Nephron progenitor cell (in vitro differentiated cells): ENCODE results near the gene ZNF836.
"Not testable (repeated sequence)": the region's sequence is repeated elsewhere in the genome, so short reads cannot be mapped to it uniquely, and the experiment has no call there.

Experiments used
- DNase-seq: peaks from one replicate; pipeline ENCODE4 v3.0.0; 2021
- H3K27ac Mint-ChIP-seq: 2 replicates; pipeline ENCODE4 v1.8.0; 2021; ENCODE audit warnings: mild to moderate bottlenecking, moderate library complexity, mixed read lengths
- H3K27me3 Mint-ChIP-seq: 2 replicates; pipeline ENCODE4 v1.8.0; 2021; ENCODE audit warnings: mild to moderate bottlenecking, low read depth, mixed read lengths; ENCODE audit not compliant: poor library complexity
- H3K36me3 Mint-ChIP-seq: 2 replicates; pipeline ENCODE4 v1.8.0; 2021; ENCODE audit warnings: low read depth, mixed read lengths
- H3K4me1 Mint-ChIP-seq: 2 replicates; pipeline ENCODE4 v1.8.0; 2021; ENCODE audit warnings: mixed read lengths
- H3K4me3 Mint-ChIP-seq: 2 replicates; pipeline ENCODE4 v1.8.0; 2021; ENCODE audit warnings: mild to moderate bottlenecking, moderate library complexity, mixed read lengths
- H3K9me3 Mint-ChIP-seq: 2 replicates; pipeline ENCODE4 v1.8.0; 2021; ENCODE audit warnings: mild to moderate bottlenecking, moderate library complexity, mixed read lengths
- CTCF ChIP-seq: fragments of 200-600 bp; sonication (generic); IDR thresholded peaks from 2 replicates; pipeline ENCODE4 v1.5.0; 2021; ENCODE audit warnings: antibody characterized with exemption

The ZNF836 gene

GRCh38 chr19:52212572-52213255 lies 41.3 kb upstream of the ZNF836 start:
- no peak for TF ChIP-seq CTCF
- H3K4me3 Mint-ChIP-seq: no peak overlapping the region
- H3K27me3 Mint-ChIP-seq: no peaks in the 10 kb centered on the region
- no peaks in the 10 kb centered on the region for H3K9me3 Mint-ChIP-seq
- peak overlapping the region; percentile 92 for H3K27ac Mint-ChIP-seq
- peaks cover 3% of the 10 kb centered on the region for H3K4me1 Mint-ChIP-seq
- DNase-seq: no peak
- peaks cover 76% of the 10 kb centered on the region for H3K36me3 Mint-ChIP-seq

- no peaks in the 10 kb centered on the region for H3K27me3 Mint-ChIP-seq
- peaks cover 76% of the 10 kb centered on the region for H3K36me3 Mint-ChIP-seq
- H3K27ac Mint-ChIP-seq: peak overlapping the region; percentile 79
- DNase-seq: no peak
- no peaks in the 10 kb centered on the region for H3K9me3 Mint-ChIP-seq
- no peak overlapping the region for H3K4me3 Mint-ChIP-seq
- no peak for TF ChIP-seq CTCF
- peaks cover 3% of the 10 kb centered on the region for H3K4me1 Mint-ChIP-seq
Observed at GRCh38 chr19:52211926-52212571, 40.6 kb upstream of the ZNF836 start.

- Mint-ChIP-seq H3K27me3 (no peaks in the 10 kb centered on the region), H3K9me3 (no peaks in the 10 kb centered on the region), H3K36me3 (peaks cover 79% of the 10 kb centered on the region)
Observed at GRCh38 chr19:52211203-52211602, 39.8 kb upstream of the ZNF836 start.

GRCh38 chr19:52206481-52206880 lies 35.1 kb upstream of the ZNF836 start:
- TF ChIP-seq CTCF: no peak
- Mint-ChIP-seq H3K9me3 (no peaks in the 10 kb centered on the region), H3K4me3 (no peak overlapping the region), H3K27ac (no peak overlapping the region), H3K4me1 (no peaks in the 10 kb centered on the region), H3K36me3 (peaks cover 90% of the 10 kb centered on the region), H3K27me3 (no peaks in the 10 kb centered on the region)
- no peak for DNase-seq

More at GRCh38 chr19:52211203-52211602, 39.8 kb upstream of the ZNF836 start:
- TF ChIP-seq CTCF: no peak
- Mint-ChIP-seq H3K4me3 (no peak overlapping the region), H3K27ac (no peak overlapping the region), H3K4me1 (peaks cover 3% of the 10 kb centered on the region)
- no peak for DNase-seq

- not testable (repeated sequence) for H3K27ac Mint-ChIP-seq, H3K4me1 Mint-ChIP-seq, H3K4me3 Mint-ChIP-seq, H3K9me3 Mint-ChIP-seq, H3K27me3 Mint-ChIP-seq, DNase-seq
- peaks cover 71% of the 10 kb centered on the region for H3K36me3 Mint-ChIP-seq
Observed at GRCh38 chr19:52200755-52201391, 29.5 kb upstream of the ZNF836 start.

- Mint-ChIP-seq H3K27me3 (no peaks in the 10 kb centered on the region), H3K4me1 (no peaks in the 10 kb centered on the region), H3K27ac (peak overlapping the region; percentile 15), H3K9me3 (no peaks in the 10 kb centered on the region), H3K4me3 (no peak overlapping the region), H3K36me3 (peaks cover 71% of the 10 kb centered on the region)
- TF ChIP-seq CTCF: no peak
- no peak for DNase-seq
Observed at GRCh38 chr19:52200044-52200443, 28.6 kb upstream of the ZNF836 start.
